ENCODE results near the gene SLC19A2. TPM values are rescaled to one million over a fixed set of nuclear protein-coding genes. Genes with fewer than 3 reads are reported as not detected.

Gene SLC19A2
- total RNA-seq, 2 donors from 2014 or later, result 4.6 to 7.2 TPM

DNA sequence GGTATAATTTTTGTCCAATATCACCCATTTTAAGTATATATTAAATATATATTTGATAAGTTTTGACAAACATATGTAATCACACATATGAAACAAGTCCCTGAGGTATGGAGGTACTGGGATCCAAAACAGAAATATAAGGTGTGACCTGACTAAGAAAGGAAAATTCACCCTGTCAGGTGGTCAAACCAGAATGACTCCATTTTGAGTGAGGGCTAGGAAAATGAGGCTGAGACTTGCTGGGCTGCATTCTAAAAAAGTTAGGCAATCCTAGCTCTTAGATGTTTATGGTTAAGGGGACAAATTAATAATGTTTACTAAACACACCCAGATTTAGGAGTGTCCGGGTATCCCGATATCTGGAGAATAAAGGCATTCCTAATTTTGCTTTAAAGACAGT is 11.6 kb upstream of the SLC19A2 start:
- ATAC-seq (replicated peaks in 1 of 2) (no peak), DNase-seq (no peak)
- Mint-ChIP-seq H3K36me3 (ENCODE audit: insufficient read depth in 2 of 2) (peaks cover 8 to 14% of the 10 kb centered on the region in 2 donors), H3K27ac (no peak overlapping the region), H3K4me3 (no peak overlapping the region), H3K27me3 (ENCODE audit: low read depth) (peaks cover 14% of the 10 kb centered on the region), H3K4me1 (ENCODE audit: low read depth) (peaks cover 31% of the 10 kb centered on the region), H3K9me3 (peaks cover 9% of the 10 kb centered on the region in 2 donors)

DNA sequence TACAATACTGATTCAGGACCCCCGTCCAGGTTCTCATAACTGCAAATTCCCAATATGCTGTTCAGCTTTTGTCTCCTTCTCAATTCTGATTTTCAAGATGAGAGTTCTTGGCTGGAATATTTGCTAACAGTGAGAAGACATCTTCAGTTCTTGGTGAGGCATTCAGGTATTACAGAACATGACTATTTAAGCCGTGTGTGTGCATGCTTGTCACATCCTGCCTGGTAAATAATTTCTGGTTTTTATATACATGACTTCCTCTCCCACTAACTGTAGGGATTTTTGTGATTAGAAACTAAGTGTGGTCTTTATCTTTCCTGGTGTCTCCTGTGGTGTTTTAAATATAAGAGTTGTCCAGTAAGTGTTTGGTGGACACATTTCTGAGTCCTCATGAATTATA is 10.2 kb upstream of the SLC19A2 start:
- Mint-ChIP-seq H3K27me3 (ENCODE audit: low read depth) (peaks cover 14% of the 10 kb centered on the region), H3K4me3 (peak overlapping the region in 1 of 2 donors; percentile 23)

DNA sequence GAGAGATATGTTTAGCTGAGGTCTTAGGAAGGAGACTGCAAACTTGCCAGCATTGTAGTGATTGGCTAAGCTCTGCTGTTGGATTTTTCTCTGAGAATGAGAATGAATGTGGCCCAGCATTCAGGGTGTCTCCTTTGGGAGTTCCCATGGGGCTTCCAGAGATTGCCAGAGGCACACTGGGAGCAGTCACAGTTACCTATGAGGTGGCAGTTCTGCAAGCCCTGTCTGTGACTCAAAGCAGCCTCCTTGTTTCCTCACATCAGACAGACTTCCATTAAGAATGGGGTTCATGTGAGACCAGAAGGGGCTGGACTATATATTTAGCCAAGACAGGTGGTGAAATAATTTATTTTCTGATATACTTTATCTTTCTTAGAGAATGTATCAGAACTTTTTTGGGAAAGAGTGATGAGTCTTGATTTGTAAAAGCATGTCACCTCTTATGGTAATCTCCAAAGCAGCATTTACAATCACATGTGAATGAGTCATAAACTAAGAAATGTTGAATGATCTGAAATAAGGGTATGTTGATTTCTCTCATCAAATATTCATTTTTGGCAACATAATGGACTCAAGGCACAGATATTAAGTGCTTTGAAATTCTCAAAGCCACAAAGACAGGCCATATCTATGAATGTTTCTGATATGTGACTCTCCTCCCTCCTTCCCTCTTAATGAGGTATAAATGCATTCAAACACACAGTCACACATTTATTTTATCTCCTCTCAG is 9.5 kb upstream of the SLC19A2 start:
- peaks cover 7 to 9% of the 10 kb centered on the region in 2 donors for H3K9me3 Mint-ChIP-seq
- H3K27ac Mint-ChIP-seq, result peak overlapping the region; percentile 75
- peak overlapping the region in 1 of 2 donors; percentile 23 for H3K4me3 Mint-ChIP-seq
- H3K27me3 Mint-ChIP-seq (ENCODE audit: low read depth), result peaks cover 14% of the 10 kb centered on the region
- no peak for DNase-seq
- ATAC-seq (replicated peaks in 1 of 2), result peak in 1 of 2 donors; percentile 9
- peaks cover 8 to 10% of the 10 kb centered on the region in 2 donors for H3K36me3 Mint-ChIP-seq (ENCODE audit: insufficient read depth in 2 of 2)
- H3K4me1 Mint-ChIP-seq (ENCODE audit: low read depth), result peaks cover 40% of the 10 kb centered on the region

More for the DNA sequence above, 10.2 kb upstream of the SLC19A2 start:
- H3K9me3 Mint-ChIP-seq, result peaks cover 7 to 9% of the 10 kb centered on the region in 2 donors
- no peak for DNase-seq
- no peak for ATAC-seq (replicated peaks in 1 of 2)
- H3K4me1 Mint-ChIP-seq (ENCODE audit: low read depth), result peaks cover 40% of the 10 kb centered on the region
- H3K36me3 Mint-ChIP-seq (ENCODE audit: insufficient read depth in 2 of 2), result peaks cover 8 to 10% of the 10 kb centered on the region in 2 donors
- H3K27ac Mint-ChIP-seq, result peak overlapping the region; percentile 75

DNA sequence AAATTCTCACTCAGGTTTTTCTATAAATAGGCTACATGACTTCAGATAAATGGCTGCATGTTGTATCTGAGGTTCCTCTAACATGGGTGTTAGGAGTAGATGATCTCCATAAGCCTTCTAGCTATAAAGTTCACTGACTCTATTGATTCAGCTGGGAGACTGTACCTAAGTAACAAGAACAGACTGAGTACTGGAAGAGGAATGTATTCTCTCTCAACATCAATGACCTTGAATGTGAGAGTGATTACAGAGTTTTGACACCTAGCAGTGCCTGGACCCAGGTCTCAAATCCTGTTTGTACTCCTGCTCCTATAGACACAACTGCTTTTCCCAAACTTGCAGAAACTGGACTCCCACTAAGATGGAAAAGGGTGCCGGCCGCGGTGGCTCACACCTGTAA is 8.6 kb upstream of the SLC19A2 start:
- peaks cover 7 to 8% of the 10 kb centered on the region in 2 donors for H3K36me3 Mint-ChIP-seq (ENCODE audit: insufficient read depth in 2 of 2)
- H3K4me3 Mint-ChIP-seq, result no peak overlapping the region
- H3K27me3 Mint-ChIP-seq (ENCODE audit: low read depth), result peaks cover 14% of the 10 kb centered on the region
- peaks cover 45% of the 10 kb centered on the region for H3K4me1 Mint-ChIP-seq (ENCODE audit: low read depth)
- H3K27ac Mint-ChIP-seq, result no peak overlapping the region
- H3K9me3 Mint-ChIP-seq, result peaks cover 7% of the 10 kb centered on the region in 2 donors
- ATAC-seq (replicated peaks in 1 of 2) (no peak), DNase-seq (no peak)

DNA sequence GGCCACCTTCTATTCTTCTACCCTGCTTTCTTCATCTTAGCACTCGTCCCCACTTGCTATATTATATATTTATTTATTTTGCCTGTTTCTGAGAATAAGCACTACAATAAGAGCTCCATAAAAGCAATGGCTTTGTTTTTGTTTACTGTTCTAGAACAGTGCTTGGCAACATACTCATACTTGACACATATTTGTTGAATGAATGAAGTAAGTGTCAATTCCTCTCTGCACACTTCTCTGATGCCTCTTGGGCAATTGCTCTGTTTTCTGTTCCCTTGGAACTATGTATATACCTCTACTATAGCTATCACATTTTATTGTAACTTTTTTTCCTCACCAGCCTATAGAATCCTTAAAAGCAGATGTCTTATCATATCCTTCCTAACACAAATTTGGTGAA is 7.5 kb upstream of the SLC19A2 start:
- H3K4me1 Mint-ChIP-seq (ENCODE audit: low read depth), result peaks cover 54% of the 10 kb centered on the region
- no peak overlapping the region for H3K4me3 Mint-ChIP-seq
- peaks cover 2 to 3% of the 10 kb centered on the region in 2 donors for H3K36me3 Mint-ChIP-seq (ENCODE audit: insufficient read depth in 2 of 2)
- peaks cover 9% of the 10 kb centered on the region for H3K27me3 Mint-ChIP-seq (ENCODE audit: low read depth)
- peaks cover 2% of the 10 kb centered on the region in 2 donors for H3K9me3 Mint-ChIP-seq
- DNase-seq, result no peak
- ATAC-seq (replicated peaks in 1 of 2), result no peak
- H3K27ac Mint-ChIP-seq, result no peak overlapping the region

DNA sequence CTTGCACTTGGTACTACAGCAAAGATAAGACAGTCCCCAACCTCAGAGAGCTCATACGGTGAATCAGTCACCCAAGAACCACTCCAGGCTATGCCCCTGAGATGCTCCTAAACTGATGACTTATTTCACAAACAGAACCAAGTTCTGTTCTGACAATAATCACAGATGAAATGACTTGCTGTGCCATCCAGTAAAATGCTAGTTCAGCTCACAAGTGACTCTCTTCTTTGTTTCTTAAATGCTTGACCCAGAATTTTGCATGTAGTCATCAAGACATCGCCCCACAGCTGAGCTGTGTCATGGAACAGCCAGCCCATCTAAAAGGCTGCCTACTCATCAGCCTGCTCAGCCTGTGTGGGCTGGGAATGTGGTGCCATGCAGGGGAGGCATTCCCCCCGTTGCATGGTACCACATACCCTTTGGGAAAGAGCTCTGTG is 6.1 kb upstream of the SLC19A2 start:
- H3K9me3 Mint-ChIP-seq, result no peaks in the 10 kb centered on the region
- no peaks in the 10 kb centered on the region for H3K36me3 Mint-ChIP-seq (ENCODE audit: insufficient read depth in 2 of 2)
- peaks cover 12% of the 10 kb centered on the region for H3K27me3 Mint-ChIP-seq (ENCODE audit: low read depth)
- ATAC-seq (replicated peaks in 1 of 2) (peak; percentile 92 to 95), DNase-seq (peak; percentile 66 to 70)
- peak overlapping the region; percentile 9 for H3K27ac Mint-ChIP-seq
- peak overlapping the region in 1 of 2 donors; percentile 49 for H3K4me3 Mint-ChIP-seq
- peaks cover 68% of the 10 kb centered on the region for H3K4me1 Mint-ChIP-seq (ENCODE audit: low read depth)

DNA sequence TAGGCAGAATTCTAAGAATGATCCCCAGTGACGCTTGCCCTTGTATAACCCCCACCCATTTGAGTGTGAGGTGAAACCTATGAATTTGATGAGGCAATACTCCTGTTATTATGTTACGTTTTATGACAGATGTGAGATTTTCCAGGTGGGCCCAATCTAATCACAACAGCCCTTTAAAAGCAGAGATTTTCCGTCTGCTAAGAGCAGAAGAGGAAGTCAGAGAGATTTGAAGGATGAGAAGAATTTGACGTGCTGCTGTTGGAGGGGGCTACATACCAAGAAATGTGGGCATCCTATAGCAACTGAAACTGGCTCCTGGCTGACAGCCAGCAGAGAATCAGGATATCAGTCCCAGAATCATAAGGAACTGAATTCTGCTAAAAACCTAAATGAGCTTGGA is 2.4 kb upstream of the SLC19A2 start:
- Mint-ChIP-seq H3K36me3 (ENCODE audit: insufficient read depth in 2 of 2) (peaks cover 0 to 4% of the 10 kb centered on the region in 2 donors), H3K9me3 (no peaks in the 10 kb centered on the region), H3K4me1 (ENCODE audit: low read depth) (peaks cover 76% of the 10 kb centered on the region), H3K27ac (no peak overlapping the region), H3K27me3 (ENCODE audit: low read depth) (peaks cover 7% of the 10 kb centered on the region), H3K4me3 (peak overlapping the region in 1 of 2 donors; percentile 93)
- ATAC-seq (replicated peaks in 1 of 2) (no peak), DNase-seq (no peak)

DNA sequence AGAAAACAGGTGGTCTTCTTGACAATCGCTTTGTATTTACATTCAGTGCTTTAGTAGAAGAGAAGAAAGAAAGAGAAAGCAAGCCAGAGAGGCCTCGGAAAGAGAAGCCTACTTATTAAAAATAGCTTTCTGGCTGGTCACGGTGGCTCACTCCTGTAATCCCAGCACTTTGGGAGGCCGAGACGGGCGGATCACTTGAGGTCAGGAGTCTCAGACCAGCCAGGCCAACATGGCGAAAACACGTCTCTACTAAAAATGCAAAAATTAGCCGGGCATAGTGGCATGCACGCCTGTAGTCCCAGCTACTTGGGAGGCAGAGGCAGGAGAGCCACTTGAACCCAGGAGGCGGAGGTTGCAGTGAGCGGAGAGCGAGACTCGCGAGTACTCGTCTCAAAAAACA is 1.8 kb upstream of the SLC19A2 start:
- ATAC-seq (replicated peaks in 1 of 2) (no peak), DNase-seq (no peak)
- peak overlapping the region; percentile 15 to 93 for H3K4me3 Mint-ChIP-seq
- H3K27me3 Mint-ChIP-seq (ENCODE audit: low read depth), result peaks cover 7% of the 10 kb centered on the region
- H3K9me3 Mint-ChIP-seq, result no peaks in the 10 kb centered on the region
- peaks cover 76% of the 10 kb centered on the region for H3K4me1 Mint-ChIP-seq (ENCODE audit: low read depth)
- H3K27ac Mint-ChIP-seq, result peak overlapping the region; percentile 45
- H3K36me3 Mint-ChIP-seq (ENCODE audit: insufficient read depth in 2 of 2), result peaks cover 0 to 4% of the 10 kb centered on the region in 2 donors

DNA sequence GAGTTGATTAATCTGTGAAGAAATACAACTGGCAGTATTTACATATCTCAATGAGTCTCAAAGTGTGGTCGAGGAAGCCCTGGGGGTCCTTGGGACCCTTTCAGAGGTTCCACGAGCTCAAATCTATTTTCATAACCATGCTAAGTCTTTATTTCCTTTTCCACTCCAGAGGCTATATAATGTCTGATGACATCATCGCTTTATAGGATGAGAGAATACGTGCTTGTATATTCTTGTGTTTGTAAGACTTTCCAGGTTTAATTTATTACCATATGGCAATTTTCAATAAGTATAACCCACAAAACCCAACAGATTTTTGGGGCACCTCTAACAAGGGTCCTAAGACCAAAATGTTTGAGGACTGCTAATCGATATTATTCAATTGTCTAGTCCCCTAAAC is 1.4 kb upstream of the SLC19A2 start:
- H3K4me3 Mint-ChIP-seq, result peak overlapping the region; percentile 89 to 93
- DNase-seq (no peak), ATAC-seq (replicated peaks in 1 of 2) (no peak)
- peaks cover 7% of the 10 kb centered on the region for H3K27me3 Mint-ChIP-seq (ENCODE audit: low read depth)
- peaks cover 74% of the 10 kb centered on the region for H3K4me1 Mint-ChIP-seq (ENCODE audit: low read depth)
- H3K27ac Mint-ChIP-seq, result peak overlapping the region; percentile 85
- H3K9me3 Mint-ChIP-seq, result no peaks in the 10 kb centered on the region
- H3K36me3 Mint-ChIP-seq (ENCODE audit: insufficient read depth in 2 of 2), result peaks cover 0 to 4% of the 10 kb centered on the region in 2 donors

DNA sequence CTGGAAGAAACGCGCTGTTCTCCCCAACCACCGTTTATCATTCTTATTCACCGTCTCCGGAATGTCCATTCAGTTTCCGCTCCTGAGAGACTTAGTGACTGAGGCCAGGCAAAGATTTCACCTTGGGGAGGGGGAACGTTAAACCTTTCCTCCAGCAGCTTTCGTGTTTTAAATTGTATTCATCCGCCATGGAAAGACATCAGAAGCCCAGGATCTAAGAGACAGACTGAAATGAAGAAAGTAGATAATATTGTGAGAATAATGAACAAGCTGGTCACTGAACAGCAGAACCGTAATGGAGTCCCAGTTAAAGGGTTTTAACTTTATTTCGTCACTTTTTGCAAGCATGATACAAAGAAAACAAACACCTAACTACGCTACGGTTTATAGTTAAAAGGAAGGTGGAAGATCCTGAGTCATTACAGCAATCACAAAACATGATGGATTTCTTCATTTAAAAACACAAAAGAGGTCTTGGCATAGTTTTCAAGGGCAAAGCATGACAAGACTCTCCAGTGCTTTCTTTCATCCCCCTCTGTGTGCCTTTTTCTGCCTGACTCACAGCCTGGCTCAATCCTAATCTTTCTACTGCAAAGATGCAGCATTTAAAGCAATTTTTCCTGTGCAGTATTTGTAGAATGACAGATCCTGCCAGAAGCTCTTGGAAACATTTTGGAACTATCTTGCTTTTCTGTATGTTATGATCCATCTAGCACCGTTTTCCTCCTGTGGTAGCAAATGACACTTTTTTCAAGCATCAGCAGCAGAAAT is 722 bp upstream of the SLC19A2 start:
- no peak for DNase-seq

DNA sequence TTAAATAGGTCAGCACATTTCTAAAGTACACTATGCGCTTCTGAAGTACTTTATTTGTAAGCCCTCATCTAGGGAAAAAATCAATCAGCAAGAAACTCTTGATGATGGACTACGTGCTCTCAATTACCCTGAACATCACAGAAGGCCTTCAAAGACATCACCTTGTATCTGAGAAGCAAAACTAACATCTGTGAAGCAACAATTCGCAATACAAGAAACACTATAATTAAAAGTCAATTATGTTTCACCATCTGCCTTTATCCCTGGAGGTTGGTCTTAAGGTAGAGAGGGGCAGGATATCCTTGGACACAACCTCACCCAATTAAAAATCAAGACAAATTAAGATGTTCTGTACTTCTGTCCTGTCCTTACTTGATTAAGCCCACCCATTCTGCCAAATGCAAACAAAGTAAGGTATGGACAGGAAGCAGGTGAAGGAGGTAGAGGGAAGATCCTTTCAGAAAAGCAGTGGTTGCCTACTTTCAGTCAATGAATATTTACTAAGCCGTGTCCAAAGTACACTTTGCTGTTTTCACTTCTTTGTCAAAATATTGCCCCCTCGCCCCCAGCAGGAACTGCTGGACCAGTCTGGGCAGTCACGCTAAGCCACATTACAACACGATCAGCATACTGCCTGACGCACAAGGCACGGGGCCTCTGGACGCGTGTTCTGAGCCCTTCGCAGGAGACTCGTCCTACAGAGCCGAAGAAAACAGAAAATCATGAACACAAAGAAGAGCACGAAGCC is 887 bp downstream of the SLC19A2 start:
- Mint-ChIP-seq H3K27ac (peak overlapping the region; percentile 43), H3K36me3 (ENCODE audit: insufficient read depth in 2 of 2) (peaks cover 0 to 4% of the 10 kb centered on the region in 2 donors), H3K9me3 (no peaks in the 10 kb centered on the region), H3K4me1 (ENCODE audit: low read depth) (peaks cover 80% of the 10 kb centered on the region), H3K27me3 (ENCODE audit: low read depth) (peaks cover 7% of the 10 kb centered on the region), H3K4me3 (peak overlapping the region; percentile 89 to 93)
- ATAC-seq (replicated peaks in 1 of 2), result peak; percentile 12 to 20
- peak in 1 of 2 donors; percentile 27 for DNase-seq

More for the DNA sequence above, 722 bp upstream of the SLC19A2 start:
- no peaks in the 10 kb centered on the region for H3K9me3 Mint-ChIP-seq
- H3K27me3 Mint-ChIP-seq (ENCODE audit: low read depth), result peaks cover 7% of the 10 kb centered on the region
- peaks cover 0 to 4% of the 10 kb centered on the region in 2 donors for H3K36me3 Mint-ChIP-seq (ENCODE audit: insufficient read depth in 2 of 2)
- H3K4me1 Mint-ChIP-seq (ENCODE audit: low read depth), result peaks cover 69% of the 10 kb centered on the region
- peak overlapping the region; percentile 89 to 93 for H3K4me3 Mint-ChIP-seq
- H3K27ac Mint-ChIP-seq, result peak overlapping the region; percentile 85
- no peak for ATAC-seq (replicated peaks in 1 of 2)

DNA sequence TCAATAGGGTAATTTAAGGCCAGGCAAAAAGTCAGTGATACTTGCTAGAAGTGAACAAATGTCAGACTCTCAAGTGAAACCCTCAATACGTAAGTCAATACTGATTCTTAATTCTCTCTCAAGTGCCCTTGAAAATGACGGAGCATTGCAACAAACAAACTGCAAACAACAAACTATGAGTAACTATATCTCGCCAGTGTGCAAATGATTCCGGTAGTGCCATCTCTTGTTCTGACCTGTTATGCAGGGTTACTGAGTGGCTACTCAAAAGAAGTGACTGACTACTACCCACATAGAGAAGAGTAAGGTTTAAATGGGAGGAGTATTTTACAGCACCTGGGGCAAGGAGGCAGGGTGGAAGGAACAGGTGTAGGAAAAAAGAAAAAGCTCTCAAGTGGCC is 1.6 kb downstream of the SLC19A2 start:
- no peak for DNase-seq
- no peak for ATAC-seq (replicated peaks in 1 of 2)
- Mint-ChIP-seq H3K4me1 (ENCODE audit: low read depth) (peaks cover 74% of the 10 kb centered on the region), H3K27ac (peak overlapping the region; percentile 1), H3K9me3 (no peaks in the 10 kb centered on the region), H3K27me3 (ENCODE audit: low read depth) (peaks cover 7% of the 10 kb centered on the region), H3K36me3 (ENCODE audit: insufficient read depth in 2 of 2) (peaks cover 0 to 4% of the 10 kb centered on the region in 2 donors), H3K4me3 (peak overlapping the region; percentile 89 to 93)
